GM21786 (cell line): ENCODE results near the gene ACTA2.
A peak's percentile ranks its signal among the peaks of the same experiment; 100 is the strongest.

Experiments
- ATAC-seq: cut with Tn5 transposase; IDR thresholded peaks from one replicate; pipeline ENCODE4 v1.9.1; 2021; ENCODE audit not compliant: unreplicated experiment

Gene ACTA2

GRCh38 chr10:88952647-88953111 is at the start of gene ACTA2:
TSS of gene ACTA2 (minus strand) at chr10:88952773. CDS start at chr10:88948930, 3,843 bp downstream.
- ATAC-seq = no peak

DNA sequence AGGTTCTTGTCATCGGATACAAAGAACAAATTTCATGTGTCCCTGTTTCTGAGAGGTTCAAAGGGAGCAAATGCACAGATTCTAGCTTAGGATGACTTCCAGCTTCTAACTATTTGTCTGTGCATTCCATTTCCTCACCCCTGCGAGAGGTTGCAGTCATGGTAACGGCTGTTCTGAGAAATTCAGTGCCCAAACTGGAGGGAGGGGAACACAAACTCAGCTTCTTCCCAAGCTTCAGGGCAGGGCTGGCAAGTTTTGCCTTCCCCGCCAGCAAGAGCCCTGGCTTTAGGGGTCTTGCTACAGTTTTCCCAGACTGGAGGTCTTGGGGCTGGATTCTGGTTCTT is 49.1 kb upstream of the ACTA2 start:
- ATAC-seq = no peak

GRCh38 chr10:89001024-89001728 is 48.6 kb upstream of the ACTA2 start:
- peak; percentile 47 for ATAC-seq

- no peak for ATAC-seq
Observed at GRCh38 chr10:88999625-89000024, 47.1 kb upstream of the ACTA2 start.

GRCh38 chr10:88996927-88997326 is 44.4 kb upstream of the ACTA2 start:
- ATAC-seq = peak; percentile 54

DNA sequence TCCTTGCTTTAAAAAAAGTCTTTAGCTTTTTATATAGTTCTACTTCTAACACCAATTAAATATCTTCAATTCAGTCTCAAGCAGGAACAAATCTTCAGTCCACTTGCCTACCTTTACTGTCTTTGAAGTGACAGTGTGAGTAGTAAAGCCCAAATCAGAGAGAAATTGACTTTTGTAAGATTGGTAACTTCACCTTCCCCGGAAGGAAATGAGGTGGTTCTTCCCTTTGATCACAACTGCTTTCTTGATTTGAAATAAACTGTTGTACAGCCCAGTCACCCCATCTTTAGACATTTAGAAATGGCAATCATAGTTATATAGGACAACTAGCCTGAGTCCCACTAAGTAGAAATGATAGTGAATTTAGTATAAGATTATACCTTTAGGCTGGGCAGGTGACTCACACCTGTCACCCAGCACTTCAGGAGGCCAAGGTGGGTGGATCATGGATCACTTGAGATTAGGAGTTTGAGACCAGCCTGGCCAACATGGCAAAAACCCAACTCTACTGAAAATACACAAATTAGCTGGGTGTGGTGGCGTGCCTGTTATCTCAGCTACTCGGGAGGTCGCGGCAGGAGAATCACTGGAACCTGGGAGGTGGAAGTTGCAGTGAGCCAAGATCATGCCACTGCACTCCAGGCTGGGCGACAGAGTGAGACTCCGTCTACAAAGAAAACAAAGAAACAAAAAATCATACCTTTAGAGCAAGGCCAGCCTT is 42.7 kb upstream of the ACTA2 start:
- no peak for ATAC-seq

- no peak for ATAC-seq
Observed at GRCh38 chr10:88994019-88994418, 41.4 kb upstream of the ACTA2 start.

GRCh38 chr10:88992921-88993524 is 40.5 kb upstream of the ACTA2 start:
- ATAC-seq = no peak

DNA sequence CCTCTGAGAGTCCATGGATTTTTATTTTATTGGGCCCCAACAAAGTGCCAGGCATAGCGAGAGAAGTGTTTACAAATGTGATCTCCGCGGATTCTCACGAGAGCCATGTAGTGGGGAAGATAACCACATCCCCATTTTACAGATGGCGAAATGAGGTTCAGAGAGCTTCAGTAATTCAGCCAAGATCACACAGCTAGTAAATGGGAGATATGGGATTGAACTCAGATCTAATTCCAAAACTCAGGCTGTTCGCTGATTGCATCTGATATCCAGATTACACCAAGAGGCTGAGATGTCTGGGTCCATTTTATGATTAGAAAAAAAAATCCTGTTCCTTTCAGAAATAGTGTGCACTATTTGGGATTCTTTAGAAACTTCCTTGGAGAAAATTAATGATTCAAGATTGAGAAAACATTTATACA is 39.3 kb upstream of the ACTA2 start:
- ATAC-seq = no peak

- no peak for ATAC-seq
Observed at GRCh38 chr10:88991161-88991898, 38.8 kb upstream of the ACTA2 start.

DNA sequence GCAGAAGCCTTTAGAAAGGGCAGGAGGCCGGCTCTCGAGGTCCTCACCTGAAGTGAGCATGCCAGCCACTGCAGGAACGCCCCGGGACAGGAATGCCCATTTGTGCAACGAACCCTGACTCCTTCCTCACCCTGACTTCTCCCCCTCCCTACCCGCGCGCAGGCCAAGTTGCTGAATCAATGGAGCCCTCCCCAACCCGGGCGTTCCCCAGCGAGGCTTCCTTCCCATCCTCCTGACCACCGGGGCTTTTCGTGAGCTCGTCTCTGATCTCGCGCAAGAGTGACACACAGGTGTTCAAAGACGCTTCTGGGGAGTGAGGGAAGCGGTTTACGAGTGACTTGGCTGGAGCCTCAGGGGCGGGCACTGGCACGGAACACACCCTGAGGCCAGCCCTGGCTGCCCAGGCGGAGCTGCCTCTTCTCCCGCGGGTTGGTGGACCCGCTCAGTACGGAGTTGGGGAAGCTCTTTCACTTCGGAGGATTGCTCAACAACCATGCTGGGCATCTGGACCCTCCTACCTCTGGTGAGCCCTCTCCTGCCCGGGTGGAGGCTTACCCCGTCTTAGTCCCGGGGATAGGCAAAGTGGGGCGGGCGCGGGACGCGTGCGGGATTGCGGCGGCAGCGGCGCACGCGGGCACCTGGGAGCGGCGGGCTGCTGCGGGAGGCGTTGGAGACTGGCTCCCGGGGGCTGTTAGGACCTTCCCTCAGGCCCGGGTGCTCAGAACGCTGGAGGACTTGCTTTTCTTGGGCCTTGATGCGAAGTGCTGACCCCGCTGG is 38.0 kb upstream of the ACTA2 start, which contains the start of gene FAS:
TSS of gene FAS (plus strand) at position 415 of the 777 bp plus-strand sequence. CDS start at position 494, 79 bp downstream.
- ATAC-seq = peak; percentile 63

DNA sequence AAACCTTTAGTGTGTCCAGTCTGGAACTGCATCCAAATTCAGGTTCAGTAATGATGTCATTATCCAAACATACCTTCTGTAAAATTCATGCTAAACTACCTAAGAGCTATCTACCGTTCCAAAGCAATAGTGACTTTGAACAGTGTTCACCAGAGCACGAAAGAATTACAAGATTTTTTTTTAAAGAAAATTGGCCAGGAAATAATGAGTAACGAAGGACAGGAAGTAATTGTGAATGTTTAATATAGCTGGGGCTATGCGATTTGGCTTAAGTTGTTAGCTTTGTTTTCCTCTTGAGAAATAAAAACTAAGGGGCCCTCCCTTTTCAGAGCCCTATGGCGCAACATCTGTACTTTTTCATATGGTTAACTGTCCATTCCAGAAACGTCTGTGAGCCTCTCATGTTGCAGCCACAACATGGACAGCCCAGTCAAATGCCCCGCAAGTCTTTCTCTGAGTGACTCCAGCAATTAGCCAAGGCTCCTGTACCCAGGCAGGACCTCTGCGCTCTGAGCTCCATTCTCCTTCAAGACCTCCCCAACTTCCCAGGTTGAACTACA is 37.3 kb upstream of the ACTA2 start:
- ATAC-seq = peak; percentile 8

GRCh38 chr10:88989423-88989822 is 36.9 kb upstream of the ACTA2 start:
- ATAC-seq = no peak

DNA sequence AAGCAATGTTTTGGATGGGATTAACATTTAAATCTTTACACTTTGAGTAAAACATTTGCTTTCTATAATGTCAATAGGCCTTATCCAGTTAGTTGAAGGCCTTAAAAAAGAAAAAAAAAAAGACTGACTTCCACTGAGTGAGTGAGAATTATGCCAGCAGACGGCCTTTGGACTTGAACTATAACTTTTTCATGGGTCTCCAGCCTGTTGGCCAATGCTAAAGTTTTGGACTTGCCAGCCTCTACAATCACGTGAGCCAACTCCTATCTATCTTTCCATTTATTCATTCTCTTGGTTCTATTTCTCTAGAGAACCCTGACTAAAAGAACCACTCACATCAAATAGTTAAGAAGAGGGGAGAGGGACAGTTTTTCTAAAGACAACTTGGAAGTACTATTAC is 35.3 kb upstream of the ACTA2 start:
- ATAC-seq = no peak

DNA sequence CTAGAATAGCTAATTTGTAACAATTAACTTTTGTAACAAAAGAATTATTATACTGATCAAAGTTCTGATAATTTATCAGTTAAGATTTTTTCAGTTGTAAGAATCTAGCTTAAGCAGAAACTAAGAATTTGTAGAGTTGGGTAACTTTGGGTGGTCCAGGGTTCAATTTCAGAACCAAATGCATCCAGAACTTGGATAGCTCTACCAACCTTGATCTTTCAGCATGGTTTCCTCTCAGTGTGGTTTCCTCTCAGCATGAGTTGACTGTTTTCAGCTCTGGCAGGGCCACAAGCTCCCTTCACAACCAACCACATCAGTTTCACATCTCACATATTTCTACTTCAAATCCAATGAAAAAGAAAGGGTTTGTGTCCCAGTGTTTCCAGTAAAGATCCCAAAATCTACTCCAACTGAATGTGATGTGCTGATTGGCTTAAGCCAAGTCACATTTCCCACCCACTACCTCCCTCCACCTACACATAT is 34.7 kb upstream of the ACTA2 start:
- ATAC-seq = no peak

DNA sequence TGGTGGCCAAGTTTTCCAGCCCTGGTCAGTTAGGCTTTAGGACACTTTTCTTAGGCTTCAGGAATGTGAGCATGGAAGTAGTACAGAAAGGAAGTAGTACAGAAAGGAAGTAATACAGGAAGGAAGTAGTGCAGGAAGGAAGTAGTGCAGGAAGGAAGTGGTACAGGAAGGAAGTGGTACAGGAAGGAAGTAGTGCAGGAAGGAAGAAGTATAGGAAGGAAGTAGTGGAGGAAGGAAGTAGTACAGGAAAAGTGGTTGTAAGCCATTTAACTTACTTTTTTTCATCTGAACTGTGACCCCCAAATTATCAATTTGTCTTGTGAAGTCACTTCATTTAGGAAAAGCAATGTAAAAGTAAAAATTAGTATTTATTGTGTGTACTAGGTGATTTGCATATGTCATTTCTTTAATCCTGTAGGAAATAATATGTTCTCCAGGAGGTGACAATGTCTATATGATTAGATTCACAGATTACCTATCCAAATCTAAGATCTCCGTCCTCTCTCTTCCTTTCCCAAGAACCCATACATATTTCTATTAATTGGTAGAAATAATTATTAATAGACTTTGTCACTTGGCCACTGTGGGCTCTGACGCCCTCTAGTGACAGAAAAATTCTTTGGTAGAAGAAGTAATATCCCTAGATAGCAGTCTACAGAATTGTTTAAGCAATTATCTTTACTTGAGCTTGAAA is 34.1 kb upstream of the ACTA2 start:
- ATAC-seq = no peak

DNA sequence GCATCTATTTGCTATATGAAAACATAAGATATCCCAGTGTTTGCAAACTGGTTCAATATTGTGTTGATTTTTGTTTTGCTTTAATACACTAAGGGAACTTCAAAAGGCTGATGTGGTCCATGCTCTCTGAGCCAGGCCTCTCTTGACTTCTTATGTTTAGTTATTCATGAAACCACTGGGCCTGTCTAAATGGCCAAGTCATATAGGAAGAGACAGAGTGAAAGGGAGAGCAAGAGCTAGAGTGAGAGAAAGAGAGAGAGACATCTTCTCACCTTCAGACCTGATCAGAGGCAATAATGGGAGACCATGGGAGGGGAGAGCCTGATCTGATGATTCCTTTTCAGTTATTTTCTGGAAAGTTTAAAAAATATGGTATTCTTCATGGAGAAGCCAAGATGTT is 32.0 kb upstream of the ACTA2 start:
- ATAC-seq = no peak

DNA sequence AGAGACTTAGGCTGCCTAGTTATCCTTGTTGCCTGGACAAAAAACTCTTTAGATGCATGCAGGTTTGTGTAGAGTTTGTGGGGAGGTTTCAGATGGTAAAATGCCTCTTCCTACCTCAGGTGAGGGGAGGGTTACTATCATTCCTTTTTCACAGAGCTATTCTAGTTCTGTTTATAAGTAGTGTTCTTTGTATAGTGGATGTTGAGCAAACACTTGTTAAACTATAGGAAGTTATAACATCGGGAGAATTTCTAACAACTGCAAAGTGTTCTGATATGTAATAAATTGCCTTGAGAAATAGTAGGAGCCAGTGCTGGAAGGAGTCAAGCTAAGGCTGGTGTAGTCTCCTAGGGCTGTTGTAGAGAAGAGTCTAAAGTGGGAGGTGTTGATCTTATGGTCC is 31.4 kb upstream of the ACTA2 start:
- ATAC-seq = no peak

DNA sequence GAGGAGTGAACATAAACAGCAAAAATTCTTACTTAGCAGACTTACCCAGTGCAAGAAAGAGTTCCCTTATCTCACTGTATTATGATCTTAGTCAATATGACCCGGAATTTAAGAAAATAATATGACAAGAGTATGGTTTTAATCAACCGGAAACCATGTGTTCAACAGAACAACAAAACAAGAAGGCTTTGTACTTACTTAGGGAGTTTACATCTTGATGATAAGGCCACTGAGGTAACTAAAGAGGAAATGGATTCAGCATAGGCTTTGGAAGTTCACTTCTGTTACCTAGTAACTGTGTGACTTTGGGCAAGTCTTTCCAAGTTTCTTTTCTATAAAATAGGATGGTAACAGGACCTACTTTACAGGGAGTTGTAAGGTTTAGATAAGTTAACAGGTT is 30.6 kb upstream of the ACTA2 start:
- no peak for ATAC-seq
